ENCODE results near the gene LGR6.

DNA sequence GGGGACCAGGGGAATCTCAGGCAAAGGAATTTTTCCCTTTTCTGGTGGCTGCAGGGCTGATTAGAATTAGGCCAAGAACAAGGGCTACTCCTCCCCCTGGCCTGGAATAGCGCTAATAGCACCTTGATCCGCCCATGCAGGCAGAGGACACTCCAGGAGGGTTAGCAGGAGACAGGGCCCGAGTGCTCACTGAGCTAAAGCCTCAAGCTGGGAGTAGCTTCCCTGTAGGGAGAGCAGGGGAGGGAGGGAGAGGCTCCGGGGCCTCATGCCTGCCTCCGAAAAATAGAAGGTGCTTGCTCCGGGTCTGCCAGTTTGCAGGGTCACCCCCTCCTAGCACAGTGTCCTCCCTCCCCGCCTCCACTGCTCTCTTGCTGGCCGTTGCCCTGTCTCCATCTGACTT lies 37.0 kb upstream of the LGR6 start:
- TF ChIP-seq ZNF274 (IDR thresholded peaks at IDR 0.05; ENCODE audit: low read depth, low read length), result no peak
- no peak for TF ChIP-seq YY1 (IDR thresholded peaks at IDR 0.05; ENCODE audit: insufficient read depth, insufficient read length)

All from NT2/D1 (cell line).